GM08714 (cell line): ENCODE data around the gene CHAF1A.

Source experiments
- H3K4me3 ChIP-seq: fragments of 200-500 bp; sonication (Bioruptor generic); 2 replicates; pipeline ENCODE4 v1.5.1; 2014; ENCODE audit warnings: mild to moderate bottlenecking, low read length, inconsistent platforms
- ZNF274 ChIP-seq: IDR thresholded peaks from 2 replicates; pipeline ENCODE4 v1.6.1; 2012; ENCODE audit warnings: mild to moderate bottlenecking, low read depth, low read length

Gene CHAF1A

GRCh38 chr19:4362831-4363545, 39.5 kb upstream of the CHAF1A start:
- TF ChIP-seq ZNF274: no peak

DNA sequence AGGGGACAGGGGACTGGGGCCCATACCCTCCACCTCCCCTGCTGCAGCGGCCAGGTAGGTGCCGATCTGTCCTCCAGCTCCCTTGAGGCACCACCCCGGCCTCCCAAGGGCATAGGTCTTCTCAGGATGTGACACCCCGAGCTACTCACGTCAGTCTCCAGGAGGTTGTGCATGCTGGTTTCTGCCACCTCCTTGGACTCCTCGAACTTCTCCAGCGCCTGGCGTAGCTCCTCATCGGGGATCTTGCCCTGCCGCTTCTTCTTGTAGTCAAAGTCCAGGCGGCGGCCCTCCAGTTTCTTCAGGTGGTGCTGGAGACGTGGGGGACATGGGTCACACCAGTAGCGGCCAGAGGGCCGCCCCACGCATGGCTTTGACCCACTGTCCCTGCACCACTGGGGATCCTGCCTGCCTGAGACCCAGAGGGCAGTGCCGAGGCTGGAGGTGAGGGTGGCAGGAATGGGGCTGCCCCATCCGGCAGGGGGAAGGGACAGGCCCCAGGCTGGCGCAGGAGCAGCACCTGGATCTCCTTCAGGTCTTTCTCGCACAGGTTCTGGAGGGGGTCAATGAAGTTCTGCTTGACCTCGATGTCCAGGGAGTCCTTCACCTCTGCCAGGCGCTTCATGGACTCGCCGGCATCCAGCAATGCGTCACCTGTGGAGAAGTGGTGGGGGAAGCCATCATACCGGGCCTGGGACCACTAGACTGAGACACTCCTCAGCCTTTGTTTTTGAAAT, 38.7 kb upstream of the CHAF1A start:
- TF ChIP-seq ZNF274: no peak

More at GRCh38 chr19:4362831-4363545, 39.5 kb upstream of the CHAF1A start:
- no peak overlapping the region for H3K4me3 ChIP-seq

GRCh38 chr19:4365341-4365740, 37.1 kb upstream of the CHAF1A start:
- TF ChIP-seq ZNF274: no peak
- H3K4me3 ChIP-seq: no peak overlapping the region

More for the DNA sequence above, 38.7 kb upstream of the CHAF1A start:
- H3K4me3 ChIP-seq: no peak overlapping the region

GRCh38 chr19:4365791-4366665, 36.4 kb upstream of the CHAF1A start:
- no peak overlapping the region for H3K4me3 ChIP-seq
- no peak for TF ChIP-seq ZNF274

- no peak for TF ChIP-seq ZNF274
- no peak overlapping the region for H3K4me3 ChIP-seq
Measured at GRCh38 chr19:4366666-4367335, 35.6 kb upstream of the CHAF1A start.

DNA sequence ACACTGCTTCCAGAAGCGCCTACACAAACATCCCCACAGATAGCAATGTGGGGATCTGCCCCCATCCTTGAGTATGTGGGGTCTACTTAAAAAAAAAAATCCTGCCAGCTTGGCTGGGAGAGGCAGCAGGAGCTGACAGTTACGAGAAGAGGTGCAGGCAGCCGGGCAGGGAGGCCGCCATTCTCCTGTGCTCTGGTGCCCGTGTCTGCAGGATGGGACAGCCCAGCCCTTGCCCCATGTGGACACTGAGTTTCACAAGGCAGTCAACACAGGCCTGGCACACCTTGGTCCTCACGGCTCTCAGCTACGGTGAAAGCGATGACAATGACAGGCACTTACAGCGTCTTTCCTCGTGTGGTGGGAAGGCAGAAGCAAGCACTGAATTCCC, 35.1 kb upstream of the CHAF1A start:
- no peak for TF ChIP-seq ZNF274
- no peak overlapping the region for H3K4me3 ChIP-seq

GRCh38 chr19:4367781-4368127, 34.7 kb upstream of the CHAF1A start:
- TF ChIP-seq ZNF274: no peak
- H3K4me3 ChIP-seq: no peak overlapping the region

GRCh38 chr19:4368128-4368820, 34.2 kb upstream of the CHAF1A start:
- no peak for TF ChIP-seq ZNF274
- H3K4me3 ChIP-seq: no peak overlapping the region

DNA sequence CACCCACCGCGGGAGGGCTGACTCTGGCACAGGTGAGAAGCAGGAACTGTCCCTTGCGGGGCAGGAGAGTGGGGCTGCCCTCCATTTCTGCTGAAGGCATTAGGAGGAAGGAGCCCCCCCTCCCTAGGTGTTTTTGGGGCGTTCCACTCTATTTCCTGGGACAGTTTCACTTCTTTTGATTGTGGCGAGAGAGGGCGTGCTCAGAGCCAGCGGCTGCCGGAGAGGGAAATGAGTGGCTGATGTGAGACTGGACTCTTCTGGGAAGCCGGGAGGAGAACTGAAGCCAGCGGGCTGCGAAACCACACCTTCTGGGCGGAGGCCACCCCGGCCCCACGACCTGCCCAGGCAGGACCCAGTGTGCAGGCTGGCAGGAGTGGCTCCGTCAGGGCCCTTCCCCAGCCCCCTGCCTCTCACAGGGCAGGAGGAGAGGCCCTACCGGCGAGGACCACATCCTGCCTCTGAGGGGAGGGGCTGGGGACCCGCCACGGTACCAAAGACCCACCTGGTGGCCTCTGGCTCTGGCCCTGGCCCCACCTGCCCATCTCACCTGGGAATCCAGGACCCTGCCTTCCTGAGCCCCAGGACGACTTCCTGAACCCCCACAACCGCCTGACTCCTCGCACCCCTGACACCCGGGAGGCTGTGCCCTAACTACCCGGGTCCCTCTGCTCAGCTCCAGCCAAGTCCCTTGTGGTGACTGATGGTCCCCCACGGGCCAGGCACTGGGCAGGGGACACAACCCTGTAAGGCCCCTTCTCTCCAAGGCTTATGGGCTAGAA, 33.1 kb upstream of the CHAF1A start:
- peak overlapping the region; percentile 11; the same call in 1 of the 2 replicates for H3K4me3 ChIP-seq
- no peak for TF ChIP-seq ZNF274

DNA sequence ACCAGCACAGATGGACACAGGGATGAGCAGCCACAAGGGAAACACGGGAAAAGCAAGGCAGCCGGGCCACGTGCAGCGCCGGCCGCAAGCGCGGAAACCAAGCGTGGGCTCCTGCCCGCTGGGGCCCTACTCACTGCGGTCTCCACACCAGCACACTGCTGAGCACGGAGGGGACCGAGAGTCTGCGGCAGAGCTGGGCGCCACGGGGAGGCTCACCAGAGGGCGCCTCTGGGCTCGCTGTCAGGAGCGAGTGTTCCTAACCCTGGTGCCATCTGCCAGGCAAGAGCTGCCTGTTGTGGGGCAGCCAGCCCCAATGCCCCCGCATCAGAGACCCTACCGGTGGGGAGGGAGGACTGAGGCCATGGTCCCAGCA, 32.6 kb upstream of the CHAF1A start:
- H3K4me3 ChIP-seq: peak overlapping the region; percentile 11; the same call in 1 of the 2 replicates
- no peak for TF ChIP-seq ZNF274

DNA sequence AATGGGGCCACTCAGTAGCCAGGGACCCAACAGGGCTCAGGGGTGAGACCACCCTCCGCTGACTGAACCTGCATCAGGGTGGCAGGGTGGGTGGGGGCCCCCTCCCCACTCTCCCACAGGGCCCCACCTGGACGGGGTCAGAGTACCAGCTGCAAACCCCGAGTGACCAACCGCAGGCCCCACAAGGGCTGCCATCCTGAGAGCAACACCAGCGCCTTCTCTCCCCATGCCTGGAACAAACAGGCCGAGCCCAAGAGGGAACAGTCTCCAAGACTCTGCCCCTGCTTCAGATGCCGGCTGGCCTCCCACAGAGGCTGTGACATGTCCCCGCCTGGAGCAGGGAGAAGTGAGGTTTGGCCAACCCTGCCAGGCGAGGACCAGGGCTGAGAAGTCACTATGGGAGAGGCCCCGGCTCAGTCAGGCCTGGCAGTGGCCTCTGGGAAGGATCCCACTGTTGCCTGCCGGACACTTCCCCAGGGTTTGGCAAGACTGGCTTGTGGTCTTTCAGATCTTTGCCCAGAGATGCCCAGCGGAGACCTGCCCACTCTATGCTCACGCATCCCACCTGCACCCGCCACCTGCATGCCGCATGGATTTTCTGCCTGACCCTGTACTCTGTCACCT, 31.9 kb upstream of the CHAF1A start:
- peak overlapping the region; percentile 8; the same call in 1 of the 2 replicates for H3K4me3 ChIP-seq
- no peak for TF ChIP-seq ZNF274
